ENCODE results near the gene AGRN. TPM values are rescaled to one million over a fixed set of nuclear protein-coding genes. Genes with fewer than 3 reads are reported as not detected.

AGRN gene
- total RNA-seq, 1 experiment from 2014 or later = 175 TPM

DNA sequence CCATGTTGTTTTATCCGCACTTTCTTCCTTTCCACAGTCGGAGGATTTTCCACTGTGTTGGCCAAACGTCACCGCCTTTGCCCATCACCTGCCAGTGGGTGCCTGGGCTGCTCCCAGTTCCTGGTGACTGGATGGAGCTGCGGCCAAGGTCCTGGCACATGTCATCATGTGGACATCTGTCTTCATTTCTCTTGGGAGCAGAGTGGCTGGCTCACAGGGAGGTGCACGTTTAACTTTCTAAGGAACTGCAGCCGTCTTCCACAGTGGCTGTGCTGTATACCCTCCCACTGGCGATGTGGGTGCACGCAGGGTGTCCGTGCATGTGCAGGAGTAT is 73.7 kb downstream of the AGRN start:
- no peak overlapping the region for H3T11ph ChIP-seq (ENCODE audit: low read length)
- DNase-seq = no peak
- H3K36me3 Mint-ChIP-seq (ENCODE audit: insufficient read depth in 1 of 3, low read depth in 3 of 3) = peaks cover 0 to 17% (median 0%) of the 10 kb centered on the region in 3 experiments; a peak in 3 of 7 replicates
- no CpG with 5 or more reads among the region's 10 CpGs for WGBS (ENCODE audit: extremely low coverage, insufficient read length, low lambda C conversion rate)
- peaks cover 14% of the 10 kb centered on the region for H3K27me3 Mint-ChIP-seq (ENCODE audit: low read depth)
- H3K4ac ChIP-seq (ENCODE audit: low read depth, low read length) = no peak overlapping the region
- no peak overlapping the region for H4K5ac ChIP-seq (ENCODE audit: insufficient read length, low read depth, low read length)
- H3K4me1 Mint-ChIP-seq = no peaks in the 10 kb centered on the region
- H2BK120ac ChIP-seq (ENCODE audit: low read depth, low read length, poor library complexity, severe bottlenecking) = no peak overlapping the region
- H2BK12ac ChIP-seq (ENCODE audit: insufficient read length, low read depth, low read length) = no peak overlapping the region
- no peaks in the 10 kb centered on the region for H4K20me1 ChIP-seq (ENCODE audit: control insufficient read depth, insufficient read depth, insufficient read length)
- no peak overlapping the region for H3K56ac ChIP-seq (ENCODE audit: insufficient read length, low read depth, low read length)
- no peak overlapping the region for H3K23ac ChIP-seq (ENCODE audit: insufficient read length, low read depth, low read length)
- H2BK20ac ChIP-seq (ENCODE audit: low read depth, low read length, poor library complexity, severe bottlenecking) = no peak overlapping the region
- H3K79me2 ChIP-seq (ENCODE audit: insufficient read depth, low read length) = no peaks in the 10 kb centered on the region
- H4K91ac ChIP-seq (ENCODE audit: insufficient read length, low read depth, low read length) = no peak overlapping the region
- H3K27ac ChIP-seq (ENCODE audit: insufficient read length, low read depth, low read length) = no peak overlapping the region
- H3K4me1 ChIP-seq (ENCODE audit: insufficient read depth, low read length) = no peaks in the 10 kb centered on the region
- H3K4me2 ChIP-seq (ENCODE audit: insufficient read depth, insufficient read length, low read length) = no peak overlapping the region
- H2BK5ac ChIP-seq (ENCODE audit: insufficient read length, low read length) = no peak overlapping the region
- H2AK5ac ChIP-seq (ENCODE audit: insufficient read length, low read length) = no peak overlapping the region
- no peak for TF ChIP-seq CTCF (conservative IDR thresholded peaks at IDR 0.05)
- no peaks in the 10 kb centered on the region for H3K79me1 ChIP-seq (ENCODE audit: insufficient read depth, low read depth, low read length, poor library complexity, severe bottlenecking)
- H2AFZ ChIP-seq (ENCODE audit: low read length) = no peak overlapping the region
- H3K27ac Mint-ChIP-seq = no peak overlapping the region
- no peak overlapping the region for H3K18ac ChIP-seq (ENCODE audit: insufficient read length, low read depth, low read length)
- H2BK15ac ChIP-seq (ENCODE audit: low read depth, low read length) = no peak overlapping the region
- no peaks in the 10 kb centered on the region for H3K23me2 ChIP-seq (ENCODE audit: insufficient read length, low read depth, low read length, poor library complexity, severe bottlenecking)
- no peak overlapping the region for H3K14ac ChIP-seq (ENCODE audit: insufficient read depth, low read length)
- H4K8ac ChIP-seq (replicated peaks; ENCODE audit: insufficient read length, low read depth, low read length) = no peak overlapping the region
- no peak overlapping the region for H3K9ac ChIP-seq (ENCODE audit: extremely low read depth, insufficient read length, low read length)
- H3K9me3 Mint-ChIP-seq = peaks cover 6 to 29% of the 10 kb centered on the region in 2 experiments; a peak in 4 of 5 replicates
- H3K4me3 Mint-ChIP-seq = no peak overlapping the region
- H3K9me3 ChIP-seq (ENCODE audit: control insufficient read depth, low read depth, low read length) = no peaks in the 10 kb centered on the region
- no peaks in the 10 kb centered on the region for H3K27me3 ChIP-seq (ENCODE audit: insufficient read depth, low read length)

Measured in H9 (cell line).